WI38 (cell line): ENCODE results near the gene LIPH.
"Not testable (repeated sequence)": the region's sequence is repeated elsewhere in the genome, so short reads cannot be mapped to it uniquely, and the experiment has no call there.

Source experiments
- H3K4me3 ChIP-seq: 2 replicates; pipeline ENCODE4 v1.5.1; 2011; ENCODE audit warnings: low read depth, mild to moderate bottlenecking, control low read depth, low read length
- CTCF ChIP-seq: IDR thresholded peaks from 2 replicates; pipeline ENCODE4 v1.5.1; 2012; ENCODE audit warnings: low read depth, mild to moderate bottlenecking, control low read depth, low read length

The LIPH gene

GRCh38 chr3:185583925-185584324 lies 31.5 kb upstream of the LIPH start:
- TF ChIP-seq CTCF, result no peak
- H3K4me3 ChIP-seq, result no peak overlapping the region

GRCh38 chr3:185582871-185583270 lies 30.5 kb upstream of the LIPH start:
- TF ChIP-seq CTCF, result no peak
- H3K4me3 ChIP-seq, result no peak overlapping the region

- TF ChIP-seq CTCF, result no peak
- no peak overlapping the region for H3K4me3 ChIP-seq
Measured at GRCh38 chr3:185582236-185582635, 29.8 kb upstream of the LIPH start.

- not testable (repeated sequence) for H3K4me3 ChIP-seq
- TF ChIP-seq CTCF, result peak; percentile 52
Measured at GRCh38 chr3:185575108-185575869, 22.9 kb upstream of the LIPH start.

- no peak for TF ChIP-seq CTCF
- no peak overlapping the region for H3K4me3 ChIP-seq
Measured at GRCh38 chr3:185572183-185572582, 19.8 kb upstream of the LIPH start.

GRCh38 chr3:185561958-185562357 lies 9.6 kb upstream of the LIPH start:
- no peak for TF ChIP-seq CTCF
- no peak overlapping the region for H3K4me3 ChIP-seq

GRCh38 chr3:185561374-185561943 lies 9.1 kb upstream of the LIPH start:
- no peak for TF ChIP-seq CTCF
- no peak overlapping the region for H3K4me3 ChIP-seq
